HepG2 (cell line): Measurements from ENCODE around the gene NOP14. TPM values are rescaled to one million over a fixed set of nuclear protein-coding genes. Genes with fewer than 3 reads are reported as not detected.

Experiments
- ATAC-seq: fragments of 200-7000 bp; cut with Tn5 transposase; 3 replicates; pipeline ENCODE4 v1.9.1; 2020; ENCODE audit warnings: mild to moderate bottlenecking, moderate library complexity
- BruUV-seq: library from RNA; stranded (reverse); fragments of 400-500 nt; replicated peaks from 2 replicates; lab custom pipeline; 2021; lab: Mats Ljungman, UMichigan
- CTCF ChIA-PET: fragments of 300-600 bp; formaldehyde crosslinking; extraction: SDS; loops from one replicate; lab custom pipeline; 2021; ENCODE audit warnings: low total read pairs, inconsistent platforms, low intra/inter-chr PET ratio; lab: Yijun Ruan, JAX
- POLR2A ChIA-PET: fragments of 350-600 bp; sonication (Branson Sonifier 250); formaldehyde crosslinking; loops from one replicate; lab custom pipeline; 2020; ENCODE audit warnings: antibody characterized with exemption, inconsistent platforms; lab: Yijun Ruan, JAX
- DNase-seq: peaks from one replicate; pipeline ENCODE4 v3.0.0-alpha.2; 2015; ENCODE audit warnings: low spot score
- FAIRE-seq: peaks from 3 replicates; lab custom pipeline; 2011; peaks lifted over from hg19 to GRCh38; lab: Jason Lieb, UNC
- H2AFZ ChIP-seq: one replicate; pipeline ENCODE4 v1.6.1; 2011; ENCODE audit warnings: low read length, inconsistent platforms
- H3K27ac ChIP-seq: fragments of 300-600 bp; 3 replicates; pipeline ENCODE4 v1.8.0; 2011; ENCODE audit warnings: mixed run types, mild to moderate bottlenecking, mixed read lengths, low read length, inconsistent platforms; ENCODE audit not compliant: insufficient read depth; ENCODE audit errors: extremely low read length
- H3K27me3 ChIP-seq, 2 experiments: fragments of 200-600 bp in 1 of 2; 2 replicates in 1 of 2; 3 replicates in 1 of 2; pipeline versions ENCODE4 v1.6.0 to v1.8.0; 2011; ENCODE audit warnings: low read length in 2 of 2, mild to moderate bottlenecking in 2 of 2, moderate library complexity in 2 of 2, inconsistent platforms in 1 of 2; ENCODE audit not compliant: insufficient read depth in 2 of 2, control insufficient read depth in 1 of 2
- H3K36me3 ChIP-seq, 2 experiments: fragments of 200-600 bp in 1 of 2; replicated peaks in 1 of 2; 2 replicates in 1 of 2; 3 replicates in 1 of 2; pipeline versions ENCODE4 v1.5.1 to v1.8.0; 2011; ENCODE audit warnings: low read length in 2 of 2, inconsistent platforms in 1 of 2; ENCODE audit not compliant: insufficient read depth in 2 of 2, control insufficient read depth in 1 of 2
- H3K4me1 ChIP-seq: 2 replicates; pipeline ENCODE4 v1.5.1; 2012; ENCODE audit warnings: low read length, inconsistent platforms; ENCODE audit not compliant: insufficient read depth
- H3K4me2 ChIP-seq: 2 replicates; pipeline ENCODE4 v1.6.0; 2011; ENCODE audit warnings: low read depth, low read length, inconsistent platforms
- H3K4me3 ChIP-seq, 3 experiments: fragments of 200-600 bp in 1 of 3; sonication (generic), shearing (Covaris generic) in 1 of 3; replicated peaks in 1 of 3; 2 replicates each; pipeline ENCODE4 v1.5.1; 2011 to 2016; ENCODE audit warnings: low read length in 3 of 3, inconsistent platforms in 2 of 3, low read depth in 2 of 3, mild to moderate bottlenecking in 2 of 3, control low read depth in 1 of 3, mixed read lengths in 1 of 3; ENCODE audit not compliant: insufficient read depth in 1 of 3
- H3K79me2 ChIP-seq: one replicate; pipeline ENCODE4 v1.6.1; 2011; ENCODE audit warnings: low read length, inconsistent platforms; ENCODE audit not compliant: insufficient read depth
- H3K9ac ChIP-seq: 2 replicates; pipeline ENCODE4 v1.6.0; 2011; ENCODE audit warnings: mild to moderate bottlenecking, low read depth, low read length, inconsistent platforms; ENCODE audit not compliant: insufficient read depth
- H3K9me3 ChIP-seq: 2 replicates; pipeline ENCODE4 v1.5.1; 2012; ENCODE audit warnings: mild to moderate bottlenecking, low read length
- H4K20me1 ChIP-seq: 2 replicates; pipeline ENCODE4 v1.6.0; 2011; ENCODE audit warnings: inconsistent platforms, mild to moderate bottlenecking, low read length, moderate library complexity; ENCODE audit not compliant: insufficient read depth
- EED ChIP-seq: sonication (generic); formaldehyde crosslinking; IDR thresholded peaks from 2 replicates; pipeline ENCODE4 v1.5.0; 2020; ENCODE audit warnings: mild to moderate bottlenecking, missing genetic modification reagents
- KDM3A ChIP-seq: IDR thresholded peaks from 2 replicates; pipeline ENCODE4 v1.6.1; 2018; ENCODE audit warnings: low read depth, missing compliant biosample characterization
- REPIN1 ChIP-seq: sonication (generic); formaldehyde crosslinking; IDR thresholded peaks from 2 replicates; pipeline ENCODE4 v1.8.0; 2022; ENCODE audit warnings: missing genetic modification reagents, low read depth, mild to moderate bottlenecking, borderline replicate concordance
- SP140L ChIP-seq: sonication (generic); formaldehyde crosslinking; IDR thresholded peaks from 2 replicates; pipeline ENCODE4 v1.4.0; 2020; ENCODE audit warnings: missing genetic modification reagents, borderline replicate concordance
- SPEN ChIP-seq: sonication (generic); formaldehyde crosslinking; IDR thresholded peaks from 2 replicates; pipeline ENCODE4 v1.5.1; 2020; ENCODE audit warnings: low read depth, mild to moderate bottlenecking, missing genetic modification reagents
- SRSF1 ChIP-seq: fragments of 200-400 bp; formaldehyde crosslinking; optimal IDR thresholded peaks from 2 replicates; pipeline ENCODE3; 2017; ENCODE audit warnings: mild to moderate bottlenecking, low read depth, low read length, moderate library complexity
- ZEB1 ChIP-seq: IDR thresholded peaks from 2 replicates; pipeline ENCODE4 v1.6.1; 2012; ENCODE audit warnings: mild to moderate bottlenecking, low read depth, inconsistent platforms; ENCODE audit not compliant: insufficient replicate concordance
- ZNF451 ChIP-seq: sonication (generic); formaldehyde crosslinking; IDR thresholded peaks from 2 replicates; pipeline ENCODE4 v1.5.0; 2020; ENCODE audit warnings: mild to moderate bottlenecking, missing genetic modification reagents
- ZNF749 ChIP-seq: sonication (generic); formaldehyde crosslinking; IDR thresholded peaks from 2 replicates; pipeline ENCODE4 v1.8.0; 2022; ENCODE audit warnings: mild to moderate bottlenecking, missing genetic modification reagents, moderate library complexity, borderline replicate concordance
- ZNF773 ChIP-seq: sonication (generic); formaldehyde crosslinking; IDR thresholded peaks from 2 replicates; pipeline ENCODE4 v1.4.0; 2020; ENCODE audit warnings: missing genetic modification reagents, borderline replicate concordance
- WGBS: methylation state at CpG from one replicate; pipeline ENCODE4 v1.1.6; 2017; ENCODE audit warnings: low lambda C conversion rate; 5-methylcytosine and 5-hydroxymethylcytosine counted together
- in situ Hi-C: cut with HindIII; loops from 2 replicates; pipeline ENCODE4 v1.10.0; 2017; ENCODE audit warnings: low pct_unique_long_range_greater_than_20kb; ENCODE audit not compliant: extremely low pct_ligation_motif_present
- intact Hi-C: fragments of 100-400 bp; cut with micrococcal nuclease; formaldehyde crosslinking; loops from one replicate; pipeline ENCODE4 v1.10.0; 2022; ENCODE audit not compliant: unreplicated experiment
- polyA plus RNA-seq, 8 experiments: library from polyadenylated mRNA; depleted of rRNA in 3 of 8; stranded (reverse) in 7 of 8; unstranded in 1 of 8; fragments of >200 nt; fragmentation: Illumina TruSeq in 4 of 8; extraction: Trizol in 4 of 8; gene quantifications; 2 replicates each; pipeline versions ENCODE4 v1.2.1 to v1.2.3, GENCODE V29; 2011 to 2016; ENCODE audit warnings: low read depth in 4 of 8, missing spikeins in 1 of 8, mixed read lengths in 1 of 8; ENCODE audit not compliant: insufficient read depth in 1 of 8
- total RNA-seq, 5 experiments: library from RNA; depleted of rRNA; stranded (reverse); fragments of >200 nt; fragmentation: Illumina TruSeq; extraction: Trizol; gene quantifications; 2 replicates each; pipeline ENCODE4 v1.2.3, GENCODE V29; 2016; ENCODE audit warnings: low read depth in 1 of 5
- TF ChIP-seq, protein P1 (sequence below): sonication (generic); formaldehyde crosslinking; IDR thresholded peaks from 2 replicates; pipeline ENCODE4 v1.5.0; 2020; ENCODE audit warnings: mild to moderate bottlenecking, missing genetic modification reagents, borderline replicate concordance
- TF ChIP-seq, protein P2 (sequence below): sonication (generic); IDR thresholded peaks from 2 replicates; pipeline ENCODE4 v1.6.1; 2016; ENCODE audit warnings: low read depth, borderline replicate concordance
- TF ChIP-seq, protein P3 (sequence below): sonication (generic); formaldehyde crosslinking; IDR thresholded peaks from 2 replicates; pipeline ENCODE4 v1.5.1; 2020; ENCODE audit warnings: mild to moderate bottlenecking, missing genetic modification reagents

The NOP14 gene
- total and polyA plus RNA-seq, 2 of the 13 experiments (the other 11 are each of a cell fraction or from before 2014, with no cell fraction given) = 6.9 to 47.9 TPM

GRCh38 chr4:2939383-2940243 lies 23.6 kb downstream of the NOP14 start (continued):
- TF ChIP-seq, protein P1, sequence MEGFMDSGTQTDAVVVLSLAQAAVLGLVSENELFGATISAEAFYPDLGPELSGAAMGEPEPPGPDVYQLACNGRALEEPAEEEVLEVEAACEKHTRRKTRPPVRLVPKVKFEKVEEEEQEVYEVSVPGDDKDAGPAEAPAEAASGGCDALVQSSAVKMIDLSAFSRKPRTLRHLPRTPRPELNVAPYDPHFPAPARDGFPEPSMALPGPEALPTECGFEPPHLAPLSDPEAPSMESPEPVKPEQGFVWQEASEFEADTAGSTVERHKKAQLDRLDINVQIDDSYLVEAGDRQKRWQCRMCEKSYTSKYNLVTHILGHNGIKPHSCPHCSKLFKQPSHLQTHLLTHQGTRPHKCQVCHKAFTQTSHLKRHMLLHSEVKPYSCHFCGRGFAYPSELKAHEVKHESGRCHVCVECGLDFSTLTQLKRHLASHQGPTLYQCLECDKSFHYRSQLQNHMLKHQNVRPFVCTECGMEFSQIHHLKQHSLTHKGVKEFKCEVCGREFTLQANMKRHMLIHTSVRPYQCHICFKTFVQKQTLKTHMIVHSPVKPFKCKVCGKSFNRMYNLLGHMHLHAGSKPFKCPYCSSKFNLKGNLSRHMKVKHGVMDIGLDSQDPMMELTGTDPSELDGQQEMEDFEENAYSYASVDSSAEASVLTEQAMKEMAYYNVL (CRISPR knock-in tag) = no peak
- no peak for TF ChIP-seq SP140L (CRISPR knock-in tag)
- no peak for TF ChIP-seq SPEN
- no peak for TF ChIP-seq KDM3A

GRCh38 chr4:2938906-2939305 lies 24.3 kb downstream of the NOP14 start:
- Histone ChIP-seq H3K27ac (no peak overlapping the region), H2AFZ (no peak overlapping the region), H3K9me3 (no peaks in the 10 kb centered on the region), H3K27me3 (no peaks in the 10 kb centered on the region; a peak in 1 of 5 replicates), H4K20me1 (peaks cover 19% of the 10 kb centered on the region; the same call in 1 of the 2 replicates), H3K36me3 (peaks cover 37 to 60% of the 10 kb centered on the region in 2 experiments), H3K4me1 (peaks cover 27% of the 10 kb centered on the region), H3K4me3 (no peak overlapping the region), H3K4me2 (no peak overlapping the region), H3K79me2 (peaks cover 10% of the 10 kb centered on the region), H3K9ac (no peak overlapping the region)
- ATAC-seq = no peak
- POLR2A ChIA-PET = no interaction called here
- intact Hi-C loops = loop anchor here (5.0 to 10.0 kb wide), 2 partner anchors 74 to 97 kb away; partner anchors contain the start of gene ADD1
- FAIRE-seq = no peak
- WGBS = 98% methylated on average over 14 of the region's 14 CpGs
- in situ Hi-C loops = no loop called here
- CTCF ChIA-PET = no interaction called here
- no peak for DNase-seq
- TF ChIP-seq, protein P2, sequence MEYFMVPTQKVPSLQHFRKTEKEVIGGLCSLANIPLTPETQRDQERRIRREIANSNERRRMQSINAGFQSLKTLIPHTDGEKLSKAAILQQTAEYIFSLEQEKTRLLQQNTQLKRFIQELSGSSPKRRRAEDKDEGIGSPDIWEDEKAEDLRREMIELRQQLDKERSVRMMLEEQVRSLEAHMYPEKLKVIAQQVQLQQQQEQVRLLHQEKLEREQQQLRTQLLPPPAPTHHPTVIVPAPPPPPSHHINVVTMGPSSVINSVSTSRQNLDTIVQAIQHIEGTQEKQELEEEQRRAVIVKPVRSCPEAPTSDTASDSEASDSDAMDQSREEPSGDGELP = no peak
- no peak for TF ChIP-seq ZNF749 (CRISPR knock-in tag)
- no peak for TF ChIP-seq SRSF1
- no peak for TF ChIP-seq ZEB1
- TF ChIP-seq ZNF451 (CRISPR knock-in tag) = no peak
- no peak for TF ChIP-seq EED (CRISPR knock-in tag)
- TF ChIP-seq REPIN1 (CRISPR knock-in tag) = no peak
- TF ChIP-seq, protein P3, sequence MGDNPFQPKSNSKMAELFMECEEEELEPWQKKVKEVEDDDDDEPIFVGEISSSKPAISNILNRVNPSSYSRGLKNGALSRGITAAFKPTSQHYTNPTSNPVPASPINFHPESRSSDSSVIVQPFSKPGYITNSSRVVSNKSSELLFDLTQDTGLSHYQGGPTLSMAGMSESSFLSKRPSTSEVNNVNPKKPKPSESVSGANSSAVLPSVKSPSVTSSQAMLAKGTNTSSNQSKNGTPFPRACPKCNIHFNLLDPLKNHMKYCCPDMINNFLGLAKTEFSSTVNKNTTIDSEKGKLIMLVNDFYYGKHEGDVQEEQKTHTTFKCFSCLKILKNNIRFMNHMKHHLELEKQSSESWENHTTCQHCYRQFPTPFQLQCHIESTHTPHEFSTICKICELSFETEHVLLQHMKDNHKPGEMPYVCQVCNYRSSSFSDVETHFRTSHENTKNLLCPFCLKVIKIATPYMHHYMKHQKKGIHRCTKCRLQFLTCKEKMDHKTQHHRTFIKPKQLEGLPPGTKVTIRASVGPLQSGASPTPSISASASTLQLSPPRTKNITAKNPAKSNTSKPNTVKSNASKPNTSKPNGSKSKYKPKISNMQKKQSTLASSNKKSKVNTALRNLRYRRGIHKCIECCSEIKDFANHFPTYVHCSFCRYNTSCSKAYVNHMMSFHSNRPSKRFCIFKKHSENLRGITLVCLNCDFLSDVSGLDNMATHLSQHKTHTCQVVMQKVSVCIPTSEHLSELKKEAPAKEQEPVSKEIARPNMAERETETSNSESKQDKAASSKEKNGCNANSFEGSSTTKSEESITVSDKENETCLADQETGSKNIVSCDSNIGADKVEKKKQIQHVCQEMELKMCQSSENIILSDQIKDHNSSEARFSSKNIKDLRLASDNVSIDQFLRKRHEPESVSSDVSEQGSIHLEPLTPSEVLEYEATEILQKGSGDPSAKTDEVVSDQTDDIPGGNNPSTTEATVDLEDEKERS (CRISPR knock-in tag) = no peak
- TF ChIP-seq ZNF773 (CRISPR knock-in tag) = no peak
- no TSS peak for BruUV-seq
